ENCODE results near the gene ECE2.
A peak's percentile ranks its signal among the peaks of the same experiment; 100 is the strongest.

Gene ECE2

GRCh38 chr3:184275961-184276910, at the start of gene ECE2:
ECE2 (plus strand) TSS chr3:184276022; CDS start chr3:184276154, 132 bp downstream.
- H3K27me3 ChIP-seq, result peaks cover 91% of the 10 kb centered on the region
- H3K27ac ChIP-seq, result no peak within 1 kb of the TSS
- no peaks in the 10 kb centered on the region for H3K4me1 ChIP-seq (ENCODE audit: control insufficient read depth in 1 of 2, insufficient read depth in 1 of 2, low read depth in 1 of 2, low read length in 1 of 2)
- H3K36me3 ChIP-seq, result no peaks in the 10 kb centered on the region
- no peaks in the 10 kb centered on the region for H3K9me3 ChIP-seq
- no peak within 1 kb of the TSS for H3K4me3 ChIP-seq (ENCODE audit: low read depth in 1 of 2, low read length in 1 of 2)
- no peak for TF ChIP-seq CTCF (IDR thresholded peaks at IDR 0.05)

- H3K27ac ChIP-seq, result no peak overlapping the region
- peak; percentile 69 for TF ChIP-seq CTCF (IDR thresholded peaks at IDR 0.05)
- H3K4me3 ChIP-seq (ENCODE audit: low read depth in 1 of 2, low read length in 1 of 2), result no peak overlapping the region
- no peaks in the 10 kb centered on the region for H3K36me3 ChIP-seq
- no peaks in the 10 kb centered on the region for H3K9me3 ChIP-seq
- peaks cover 0 to 10% of the 10 kb centered on the region in 2 experiments for H3K4me1 ChIP-seq (ENCODE audit: control insufficient read depth in 1 of 2, insufficient read depth in 1 of 2, low read depth in 1 of 2, low read length in 1 of 2)
- H3K27me3 ChIP-seq, result peaks cover 96% of the 10 kb centered on the region
Observed at GRCh38 chr3:184227481-184227935, 48.3 kb upstream of the ECE2 start.

GRCh38 chr3:184228376-184229137, 47.3 kb upstream of the ECE2 start:
- H3K9me3 ChIP-seq, result no peaks in the 10 kb centered on the region
- no peak for TF ChIP-seq CTCF (IDR thresholded peaks at IDR 0.05)
- no peak overlapping the region for H3K27ac ChIP-seq
- no peaks in the 10 kb centered on the region for H3K36me3 ChIP-seq
- H3K27me3 ChIP-seq, result peaks cover 99% of the 10 kb centered on the region
- H3K4me3 ChIP-seq (ENCODE audit: low read depth in 1 of 2, low read length in 1 of 2), result no peak overlapping the region
- peaks cover 0 to 10% of the 10 kb centered on the region in 2 experiments for H3K4me1 ChIP-seq (ENCODE audit: control insufficient read depth in 1 of 2, insufficient read depth in 1 of 2, low read depth in 1 of 2, low read length in 1 of 2)

- H3K36me3 ChIP-seq, result no peaks in the 10 kb centered on the region
- peaks cover 100% of the 10 kb centered on the region for H3K27me3 ChIP-seq
- peaks cover 0 to 10% of the 10 kb centered on the region in 2 experiments for H3K4me1 ChIP-seq (ENCODE audit: control insufficient read depth in 1 of 2, insufficient read depth in 1 of 2, low read depth in 1 of 2, low read length in 1 of 2)
- no peak within 1 kb of the TSS for H3K27ac ChIP-seq
- no peak within 1 kb of the TSS for H3K4me3 ChIP-seq (ENCODE audit: low read depth in 1 of 2, low read length in 1 of 2)
- H3K9me3 ChIP-seq, result no peaks in the 10 kb centered on the region
- TF ChIP-seq CTCF (IDR thresholded peaks at IDR 0.05), result no peak
Observed at GRCh38 chr3:184229394-184230080, 46.3 kb upstream of the ECE2 start, which contains the start of gene VWA5B2. VWA5B2 (plus strand) TSS chr3:184229585; CDS start chr3:184230529, 944 bp downstream.

GRCh38 chr3:184230081-184230602, 45.7 kb upstream of the ECE2 start:
- no peaks in the 10 kb centered on the region for H3K9me3 ChIP-seq
- H3K4me3 ChIP-seq (ENCODE audit: low read depth in 1 of 2, low read length in 1 of 2), result no peak overlapping the region
- H3K27me3 ChIP-seq, result peaks cover 100% of the 10 kb centered on the region
- peaks cover 0 to 10% of the 10 kb centered on the region in 2 experiments for H3K4me1 ChIP-seq (ENCODE audit: control insufficient read depth in 1 of 2, insufficient read depth in 1 of 2, low read depth in 1 of 2, low read length in 1 of 2)
- H3K36me3 ChIP-seq, result no peaks in the 10 kb centered on the region
- TF ChIP-seq CTCF (IDR thresholded peaks at IDR 0.05), result no peak
- H3K27ac ChIP-seq, result no peak overlapping the region

All from neutrophil (primary cell).